ENCODE measurements around the gene WASF3.

The WASF3 gene, protein sequence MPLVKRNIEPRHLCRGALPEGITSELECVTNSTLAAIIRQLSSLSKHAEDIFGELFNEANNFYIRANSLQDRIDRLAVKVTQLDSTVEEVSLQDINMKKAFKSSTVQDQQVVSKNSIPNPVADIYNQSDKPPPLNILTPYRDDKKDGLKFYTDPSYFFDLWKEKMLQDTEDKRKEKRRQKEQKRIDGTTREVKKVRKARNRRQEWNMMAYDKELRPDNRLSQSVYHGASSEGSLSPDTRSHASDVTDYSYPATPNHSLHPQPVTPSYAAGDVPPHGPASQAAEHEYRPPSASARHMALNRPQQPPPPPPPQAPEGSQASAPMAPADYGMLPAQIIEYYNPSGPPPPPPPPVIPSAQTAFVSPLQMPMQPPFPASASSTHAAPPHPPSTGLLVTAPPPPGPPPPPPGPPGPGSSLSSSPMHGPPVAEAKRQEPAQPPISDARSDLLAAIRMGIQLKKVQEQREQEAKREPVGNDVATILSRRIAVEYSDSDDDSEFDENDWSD

DNA sequence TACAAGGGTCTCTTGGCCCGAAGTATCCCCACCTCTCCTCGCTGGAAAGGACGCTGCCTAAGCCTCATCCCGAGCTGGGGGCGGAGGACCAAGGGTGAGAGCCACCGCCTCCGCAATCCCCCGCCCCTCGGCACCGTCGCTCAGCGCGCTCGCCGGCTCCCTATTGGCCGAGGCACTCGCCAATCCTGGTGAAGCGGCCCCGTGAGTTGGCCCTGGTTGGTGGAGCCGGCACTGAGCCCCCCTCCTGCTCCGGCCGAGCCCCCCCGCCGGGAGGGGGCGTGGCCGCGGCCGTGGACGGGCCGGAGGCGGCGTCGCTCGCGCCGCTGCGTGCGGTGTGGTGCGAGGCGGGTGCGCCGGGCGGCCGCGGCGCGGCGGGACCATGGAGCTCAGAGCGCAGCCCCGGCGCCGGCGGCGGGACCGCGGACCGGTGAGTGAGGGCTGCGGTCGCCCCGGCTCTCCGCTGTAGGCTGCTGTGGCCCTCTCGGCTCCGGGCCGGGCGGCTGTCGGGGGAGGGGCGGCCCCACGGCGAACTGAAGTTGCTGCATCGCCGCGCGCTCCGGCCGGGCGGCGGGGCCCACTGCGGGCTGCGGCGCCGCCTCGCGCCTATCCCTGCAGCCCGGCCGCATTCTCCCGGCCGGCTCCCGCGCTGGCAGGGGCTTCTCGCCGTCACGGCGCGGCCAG lies at the start of gene WASF3:
TSS of gene WASF3 (plus strand) at position 291 of the 681 bp plus-strand sequence. CDS start 84,588 bp downstream, outside the sequence.
- peak; percentile 93 to 99 (median 97) for DNase-seq
- intact Hi-C loops (cut with DNase I): loop anchor here (5.0 kb wide), 1 partner anchor 50 kb away; no protein-coding TSS in a partner anchor

DNA sequence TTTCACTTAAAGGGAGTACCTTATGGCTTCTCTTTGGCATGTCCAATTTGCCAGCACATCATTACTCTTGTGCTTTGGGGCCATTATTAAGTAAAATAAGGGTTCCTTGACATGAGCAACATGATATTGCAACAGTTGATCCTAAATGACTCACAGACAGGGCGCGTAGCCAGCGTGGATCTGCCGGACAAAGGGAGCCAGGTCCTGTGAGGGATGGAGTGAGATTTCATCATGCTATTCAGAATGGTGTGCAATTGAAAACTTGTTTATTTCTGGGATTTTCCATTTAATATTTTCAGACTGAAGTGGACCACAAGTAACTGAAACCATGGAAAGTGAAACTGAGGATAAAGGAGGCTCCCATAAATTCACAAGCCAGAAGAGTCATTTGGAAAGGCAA lies 48.6 kb upstream of the WASF3 start:
- intact Hi-C loops (cut with DNase I): no loop called here
- peak in 1 of 10 donors; percentile 21 for DNase-seq

DNA sequence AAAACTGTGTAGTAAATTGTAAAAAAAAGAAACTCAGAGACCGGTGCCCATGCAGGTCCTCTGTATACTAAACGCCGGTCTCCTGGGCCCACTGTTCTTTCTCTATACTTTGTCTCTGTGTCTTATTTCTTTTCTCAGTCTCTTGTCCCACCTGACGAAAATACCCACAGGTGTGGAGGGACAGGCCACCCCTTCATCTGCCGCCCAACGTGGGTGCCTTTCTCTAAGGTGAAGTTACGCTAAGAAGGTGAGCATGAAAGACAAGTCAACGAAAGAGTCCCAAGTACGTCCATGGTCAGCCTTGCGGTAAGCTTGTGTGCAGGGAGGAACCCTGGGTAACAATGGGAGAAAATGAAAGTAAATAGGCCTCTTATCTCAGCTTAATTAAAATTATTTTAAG lies 48.0 kb upstream of the WASF3 start:
- intact Hi-C loops (cut with DNase I): no loop called here

GRCh38 chr13:26513931-26514330 lies 43.6 kb upstream of the WASF3 start:
- intact Hi-C loops (cut with DNase I): no loop called here
- peak in 1 of 10 donors; percentile 62 for DNase-seq

More for the DNA sequence above, 48.0 kb upstream of the WASF3 start:
- DNase-seq: peak in 1 of 10 donors; percentile 29

GRCh38 chr13:26515721-26516120 lies 41.8 kb upstream of the WASF3 start:
- intact Hi-C loops (cut with DNase I): no loop called here

GRCh38 chr13:26517936-26518335 lies 39.5 kb upstream of the WASF3 start:
- intact Hi-C loops (cut with DNase I): no loop called here
- DNase-seq: no peak

More at GRCh38 chr13:26515721-26516120, 41.8 kb upstream of the WASF3 start:
- DNase-seq: peak in 1 of 10 donors; percentile 29

DNA sequence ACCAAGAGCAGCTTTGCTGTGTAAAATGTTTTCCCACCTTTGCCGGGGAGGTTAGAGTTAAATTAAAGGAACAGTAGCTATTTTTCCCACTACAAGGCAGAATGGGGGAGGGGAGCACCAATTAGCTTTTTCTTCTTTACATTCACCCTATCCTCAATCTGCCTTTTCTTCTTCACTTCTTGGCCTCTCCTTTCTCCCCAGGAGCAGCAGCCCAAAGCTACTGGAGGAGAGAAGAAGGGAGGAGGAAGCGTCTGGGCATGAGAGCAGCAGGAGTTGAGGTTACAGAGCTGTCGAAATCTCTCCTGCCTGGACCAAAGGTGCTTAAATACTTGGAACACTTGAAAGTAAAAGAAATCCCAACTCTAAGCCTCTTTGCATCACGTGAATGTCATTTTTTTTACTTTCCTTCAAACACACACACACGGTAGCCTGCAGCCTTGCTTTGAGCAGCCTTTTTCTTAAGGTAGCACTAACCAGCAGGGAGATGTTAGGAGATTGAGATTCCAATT lies 39.0 kb upstream of the WASF3 start:
- no peak for DNase-seq
- intact Hi-C loops (cut with DNase I): no loop called here

GRCh38 chr13:26522571-26522970 lies 34.9 kb upstream of the WASF3 start:
- intact Hi-C loops (cut with DNase I): no loop called here

DNA sequence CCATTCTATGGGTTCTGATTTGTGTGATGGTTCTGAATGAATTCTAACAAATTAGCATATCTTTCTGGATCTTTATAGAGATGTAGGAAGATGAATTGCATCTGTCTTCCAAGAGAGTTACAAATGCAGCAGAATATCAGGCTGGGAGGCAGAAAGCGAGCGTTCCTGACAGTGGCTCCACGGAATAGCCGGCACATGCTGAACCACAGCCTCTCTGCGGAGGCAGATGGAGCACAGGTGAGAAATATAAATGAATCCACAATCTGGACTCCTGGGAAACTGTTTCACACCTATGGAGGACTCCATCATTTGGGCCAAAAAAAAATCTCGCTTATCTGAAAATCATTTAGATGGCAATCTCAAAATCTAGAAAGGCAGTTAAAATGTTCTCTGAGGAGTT lies 34.5 kb upstream of the WASF3 start:
- intact Hi-C loops (cut with DNase I): no loop called here
- DNase-seq: peak in 4 of 10 donors; percentile 18 to 84 (median 53)

More at GRCh38 chr13:26522571-26522970, 34.9 kb upstream of the WASF3 start:
- peak in 1 of 10 donors; percentile 29 for DNase-seq

- intact Hi-C loops (cut with DNase I): no loop called here
- no peak for DNase-seq
Measured at GRCh38 chr13:26525528-26525927, 32.0 kb upstream of the WASF3 start.

DNA sequence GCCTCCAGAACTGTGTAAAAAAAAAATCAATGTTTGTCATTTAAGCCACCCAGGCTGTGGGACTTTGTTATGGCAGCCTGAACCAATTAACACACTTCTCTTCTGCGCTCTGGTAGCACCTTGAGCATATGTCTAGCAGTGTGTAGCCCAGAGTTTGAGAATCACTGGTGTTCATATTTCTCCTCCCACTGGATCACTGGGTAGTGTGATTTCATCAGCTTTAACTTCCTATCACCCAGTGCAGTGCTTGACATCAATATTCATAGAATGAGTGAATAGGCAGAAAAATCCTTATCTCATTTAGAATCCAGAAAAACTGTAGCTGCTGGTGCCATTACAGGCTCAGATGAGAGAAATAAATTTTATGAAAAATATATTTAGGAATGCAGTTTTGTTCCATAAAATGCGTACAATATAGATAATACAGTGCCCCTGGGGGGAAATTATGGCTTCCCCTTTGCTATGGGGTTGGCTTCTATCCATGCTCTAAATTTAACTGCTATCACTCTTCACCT lies 30.7 kb upstream of the WASF3 start:
- intact Hi-C loops (cut with DNase I): no loop called here
- no peak for DNase-seq

DNA sequence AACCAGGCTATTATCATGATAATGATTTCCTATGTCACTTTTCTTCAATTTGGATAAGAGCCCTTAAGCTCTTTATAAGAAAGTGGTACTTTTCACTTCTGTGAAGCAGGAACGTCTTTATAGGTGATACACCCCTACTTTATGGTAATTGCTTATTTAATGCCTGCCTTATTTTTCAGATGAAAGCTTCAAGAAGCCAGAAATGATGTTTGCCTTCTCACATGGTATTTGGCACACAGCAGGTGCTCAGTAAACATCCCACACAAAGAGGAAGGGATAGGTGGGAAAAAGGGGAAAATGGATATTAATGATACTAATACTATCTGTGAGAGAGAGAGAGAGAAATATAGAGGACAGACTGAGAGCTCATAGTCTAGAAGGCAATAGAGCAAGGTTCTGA lies 29.0 kb upstream of the WASF3 start:
- no peak for DNase-seq
- intact Hi-C loops (cut with DNase I): no loop called here

- intact Hi-C loops (cut with DNase I): no loop called here
- no peak for DNase-seq
Measured at GRCh38 chr13:26529441-26529840, 28.0 kb upstream of the WASF3 start.

DNA sequence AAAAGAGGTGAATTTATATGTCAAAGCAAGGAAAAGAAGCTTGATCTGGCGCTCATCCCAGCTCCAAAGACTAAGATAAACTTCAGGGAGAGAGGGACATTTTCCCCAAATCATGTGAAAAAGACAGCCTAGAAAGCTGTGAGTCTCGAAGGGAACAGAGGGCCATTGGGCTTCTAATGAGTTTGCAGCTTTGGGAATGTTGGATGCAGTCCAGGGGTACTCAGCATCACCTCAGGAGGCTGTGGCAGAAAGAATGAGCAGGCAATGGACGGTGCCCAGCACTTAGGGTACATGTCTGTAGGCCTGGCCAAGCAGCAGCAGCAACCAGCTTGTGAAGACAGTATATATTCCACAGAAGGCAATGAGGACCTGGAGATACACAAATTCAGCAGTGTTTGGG lies 25.7 kb upstream of the WASF3 start:
- no peak for DNase-seq
- intact Hi-C loops (cut with DNase I): no loop called here

DNA sequence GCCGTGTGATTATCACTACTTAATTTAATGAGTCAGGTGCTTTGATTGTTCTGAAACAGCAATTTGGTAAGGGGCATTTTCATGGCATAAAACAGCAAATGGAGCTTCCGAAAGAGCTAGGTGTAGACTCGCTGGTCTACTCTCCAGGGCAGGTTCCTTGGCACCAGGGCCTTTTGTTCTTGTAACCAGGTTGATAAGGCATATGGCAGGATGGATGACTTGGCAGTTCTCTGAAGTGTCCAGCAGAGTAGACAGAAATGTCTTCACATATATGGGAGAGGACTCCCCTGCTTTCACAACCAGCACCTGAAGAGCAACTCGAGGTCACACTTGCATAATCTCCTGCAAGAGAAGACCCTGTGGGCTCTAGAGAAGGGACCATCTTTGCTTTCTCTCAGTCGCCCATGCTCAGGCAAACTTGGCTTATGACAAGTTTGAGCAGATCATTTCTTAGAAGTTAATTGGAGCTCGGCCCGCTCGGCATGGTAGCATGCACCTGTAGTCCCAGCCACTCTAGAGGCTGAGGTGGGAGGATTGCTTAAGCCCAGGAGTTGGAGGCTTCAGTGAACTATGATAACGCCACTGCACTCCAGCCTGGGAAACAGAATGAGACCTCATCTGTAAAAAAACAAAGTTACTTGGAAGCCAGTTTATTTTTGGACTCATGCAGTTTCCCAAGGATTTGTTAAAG lies 23.3 kb upstream of the WASF3 start:
- intact Hi-C loops (cut with DNase I): no loop called here
- DNase-seq: peak in 1 of 10 donors; percentile 67

DNA sequence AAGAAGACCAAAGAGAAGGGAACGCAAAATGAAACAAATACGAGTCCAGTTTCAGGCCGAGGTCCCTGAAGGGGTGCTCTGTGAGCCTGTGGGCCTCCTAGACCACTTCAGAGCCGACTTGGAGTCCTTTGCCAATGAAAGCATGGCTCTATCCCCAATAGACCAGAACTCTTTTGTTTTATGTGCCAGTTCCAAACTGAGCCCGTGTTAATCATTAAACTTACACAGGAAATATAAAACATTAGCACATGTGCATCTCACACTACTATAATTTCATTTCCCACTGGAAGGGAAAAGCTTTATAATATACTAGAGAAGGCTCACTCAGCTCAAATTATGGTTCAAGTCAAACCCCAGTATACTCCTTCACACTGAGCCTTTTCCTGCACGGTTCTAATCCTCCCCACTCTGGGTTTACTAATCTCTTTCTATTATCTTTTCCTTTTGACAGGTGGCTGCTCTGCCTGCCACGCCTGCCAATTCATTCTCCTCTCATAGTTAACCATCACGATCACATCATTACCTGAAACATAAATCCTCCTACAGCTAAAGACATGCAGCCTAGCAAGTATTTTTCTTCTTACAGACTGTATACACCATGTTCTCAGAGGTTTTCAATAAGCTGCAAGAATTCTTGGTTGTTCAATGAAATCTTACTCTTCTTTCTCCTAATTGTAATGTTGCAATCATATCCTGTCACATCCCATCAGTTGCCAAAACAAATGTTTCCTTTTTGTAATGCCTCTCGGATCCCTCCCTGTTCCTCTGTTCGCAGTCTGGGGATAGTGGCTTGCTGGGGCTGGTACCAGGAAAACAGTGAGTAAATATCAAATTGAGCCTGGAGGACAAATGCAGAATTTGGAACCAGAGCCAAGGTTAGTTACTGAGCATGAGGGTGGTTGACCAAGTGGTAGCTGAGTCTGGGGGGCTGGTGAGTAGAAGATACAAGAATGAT lies 18.8 kb upstream of the WASF3 start:
- no peak for DNase-seq
- intact Hi-C loops (cut with DNase I): no loop called here

DNA sequence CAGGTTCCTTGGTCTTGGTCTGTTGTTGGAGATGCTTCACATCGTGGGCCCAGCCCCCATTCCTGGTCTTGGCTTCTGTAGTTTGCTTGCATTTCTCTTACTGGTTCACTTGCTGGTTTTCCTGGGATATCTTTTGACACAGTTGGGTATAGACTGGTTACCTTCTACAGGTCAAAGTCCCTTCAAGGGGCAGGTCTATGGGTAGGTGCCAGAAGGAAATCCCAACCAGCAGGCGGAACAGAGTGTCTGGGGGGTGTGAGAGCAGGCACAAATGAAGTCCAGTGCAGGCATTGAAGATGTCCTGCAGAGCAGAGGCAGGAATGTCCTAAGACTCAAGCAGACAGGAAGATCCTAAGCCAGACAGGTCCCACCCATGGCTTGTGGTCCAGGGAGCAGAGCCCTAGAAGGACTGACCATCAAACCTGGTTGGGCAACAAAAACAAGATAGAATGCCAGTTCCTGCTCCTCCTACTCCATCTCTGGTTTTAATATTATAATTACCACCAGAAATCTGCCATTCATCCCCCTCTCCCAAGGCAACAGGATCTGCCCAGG lies 17.7 kb upstream of the WASF3 start:
- intact Hi-C loops (cut with DNase I): no loop called here
- no peak for DNase-seq

DNA sequence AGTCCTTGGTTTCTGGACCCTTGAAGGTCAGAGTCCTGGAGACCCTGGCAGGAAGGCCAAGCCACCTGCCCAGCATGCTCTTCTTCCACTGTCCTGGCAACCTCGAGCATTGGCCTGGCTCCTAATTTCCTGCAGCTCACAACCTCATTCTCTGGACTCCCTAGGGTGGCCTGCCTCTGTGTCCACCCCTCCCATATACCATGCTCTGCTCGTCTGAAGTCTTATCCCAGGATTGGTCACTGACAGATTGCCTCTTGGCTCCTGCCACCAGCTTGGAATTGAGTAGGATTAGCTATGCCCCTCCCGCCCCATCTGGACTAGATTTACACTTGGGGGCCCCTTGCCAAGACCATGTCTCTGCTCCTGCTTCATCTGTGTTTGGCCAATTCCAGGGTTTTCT lies 17.1 kb upstream of the WASF3 start:
- intact Hi-C loops (cut with DNase I): no loop called here
- DNase-seq: no peak

DNA sequence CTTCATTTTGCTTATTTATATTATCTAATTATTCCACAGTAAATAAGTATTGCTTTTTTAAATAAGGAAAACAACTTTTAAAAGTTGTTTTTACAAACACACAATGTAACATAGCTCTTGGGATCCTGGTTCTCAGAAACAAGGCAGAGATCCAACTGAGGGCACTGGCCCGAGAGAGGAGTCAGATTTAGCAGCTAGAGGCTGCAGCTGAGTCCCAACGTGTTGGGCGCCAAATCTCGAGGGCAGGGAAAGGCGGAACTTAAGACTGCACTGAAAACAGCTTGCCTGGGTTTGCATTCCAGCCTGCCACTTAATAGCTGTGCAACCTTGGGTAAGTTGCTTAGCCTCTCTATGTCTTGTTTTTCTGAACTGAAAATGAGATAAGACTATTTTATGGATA lies 16.4 kb upstream of the WASF3 start:
- intact Hi-C loops (cut with DNase I): no loop called here
- no peak for DNase-seq
